Measurements from ENCODE around the gene TSSK1B. TPM values are rescaled to one million over a fixed set of nuclear protein-coding genes. Genes with fewer than 3 reads are reported as not detected.
A peak's percentile ranks its signal among the peaks of the same experiment; 100 is the strongest.

The TSSK1B gene
- total and polyA plus RNA-seq, 12 donors: 0.11 TPM; not detected in 11

DNA sequence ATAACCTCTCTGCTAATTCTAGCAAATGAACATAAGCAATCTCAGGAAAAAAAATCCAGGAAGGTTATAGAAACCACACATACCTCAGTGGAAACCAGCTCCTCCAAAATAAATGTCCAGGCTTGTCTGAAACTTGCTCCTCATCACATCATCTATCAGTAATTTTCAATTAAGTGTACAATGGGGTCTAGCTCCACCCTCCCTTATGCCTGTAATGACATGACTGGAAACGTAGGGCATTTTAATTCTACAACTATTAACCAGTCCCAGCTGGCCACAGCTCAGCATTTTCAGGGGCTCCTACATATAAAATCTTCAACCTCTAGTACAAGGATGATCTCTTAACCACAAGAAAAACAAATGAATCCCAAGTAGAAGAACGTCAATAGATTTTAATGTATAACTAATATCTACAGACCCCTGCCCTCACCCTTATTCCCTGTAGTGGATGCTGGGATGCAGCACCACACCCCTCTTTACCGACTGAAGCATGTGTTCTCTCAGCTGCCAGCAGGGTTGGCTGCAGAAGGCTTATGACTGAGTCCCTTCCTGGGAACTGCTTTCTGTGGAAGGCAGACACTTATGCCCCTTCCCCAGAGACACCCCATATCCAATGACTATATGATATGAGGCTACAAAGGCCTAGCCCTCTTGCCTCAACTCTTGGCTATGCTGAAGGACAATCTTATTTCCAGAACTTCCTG, 6.8 kb downstream of the TSSK1B start:
- ATAC-seq (no peak), DNase-seq (no peak)
- no peaks in the 10 kb centered on the region for H3K36me3 ChIP-seq
- H3K4me3 ChIP-seq: no peak overlapping the region
- no peaks in the 10 kb centered on the region for H3K9me3 ChIP-seq
- intact Hi-C loops (cut with DNase I): no loop called here
- H3K27ac ChIP-seq: no peak overlapping the region
- no peaks in the 10 kb centered on the region for H3K27me3 ChIP-seq
- TF ChIP-seq, protein P1, sequence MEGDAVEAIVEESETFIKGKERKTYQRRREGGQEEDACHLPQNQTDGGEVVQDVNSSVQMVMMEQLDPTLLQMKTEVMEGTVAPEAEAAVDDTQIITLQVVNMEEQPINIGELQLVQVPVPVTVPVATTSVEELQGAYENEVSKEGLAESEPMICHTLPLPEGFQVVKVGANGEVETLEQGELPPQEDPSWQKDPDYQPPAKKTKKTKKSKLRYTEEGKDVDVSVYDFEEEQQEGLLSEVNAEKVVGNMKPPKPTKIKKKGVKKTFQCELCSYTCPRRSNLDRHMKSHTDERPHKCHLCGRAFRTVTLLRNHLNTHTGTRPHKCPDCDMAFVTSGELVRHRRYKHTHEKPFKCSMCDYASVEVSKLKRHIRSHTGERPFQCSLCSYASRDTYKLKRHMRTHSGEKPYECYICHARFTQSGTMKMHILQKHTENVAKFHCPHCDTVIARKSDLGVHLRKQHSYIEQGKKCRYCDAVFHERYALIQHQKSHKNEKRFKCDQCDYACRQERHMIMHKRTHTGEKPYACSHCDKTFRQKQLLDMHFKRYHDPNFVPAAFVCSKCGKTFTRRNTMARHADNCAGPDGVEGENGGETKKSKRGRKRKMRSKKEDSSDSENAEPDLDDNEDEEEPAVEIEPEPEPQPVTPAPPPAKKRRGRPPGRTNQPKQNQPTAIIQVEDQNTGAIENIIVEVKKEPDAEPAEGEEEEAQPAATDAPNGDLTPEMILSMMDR (IDR thresholded peaks at IDR 0.05): no peak
- 68 to 77% methylated on average over 3 of the region's 3 CpGs for WGBS, 2 donors
- no peaks in the 10 kb centered on the region for H3K4me1 ChIP-seq

DNA sequence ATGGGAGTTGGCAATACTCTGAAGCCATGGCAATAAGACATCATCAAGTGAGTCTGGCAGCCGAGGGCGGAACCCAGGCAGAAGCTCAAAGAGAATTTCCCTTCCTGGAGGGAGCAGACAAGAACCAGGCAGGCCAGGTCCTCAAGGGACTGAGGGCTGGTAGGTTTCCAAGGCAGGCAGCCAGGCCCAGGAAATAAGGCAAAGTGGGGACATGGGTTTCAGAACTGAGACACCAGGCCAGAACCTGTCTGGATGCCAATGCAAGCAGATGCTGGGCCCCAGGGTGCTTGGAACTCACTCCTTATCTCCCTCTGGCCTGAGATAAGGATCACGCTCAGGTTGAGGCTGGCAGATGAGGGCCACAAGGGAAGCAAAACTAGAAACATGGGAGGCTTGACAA, 8.9 kb downstream of the TSSK1B start:
- H3K4me1 ChIP-seq: no peaks in the 10 kb centered on the region
- no peak overlapping the region for H3K4me3 ChIP-seq
- intact Hi-C loops (cut with DNase I): no loop called here
- H3K27ac ChIP-seq: no peak overlapping the region
- TF ChIP-seq, protein P1 (IDR thresholded peaks at IDR 0.05): no peak
- peak in 1 of 2 donors; percentile 34 for DNase-seq
- peak in 1 of 8 donors; percentile 31 for ATAC-seq
- no peaks in the 10 kb centered on the region for H3K9me3 ChIP-seq
- H3K27me3 ChIP-seq: no peaks in the 10 kb centered on the region
- WGBS, 2 donors: 50 to 72% methylated on average over 3 of the region's 3 CpGs
- no peaks in the 10 kb centered on the region for H3K36me3 ChIP-seq

DNA sequence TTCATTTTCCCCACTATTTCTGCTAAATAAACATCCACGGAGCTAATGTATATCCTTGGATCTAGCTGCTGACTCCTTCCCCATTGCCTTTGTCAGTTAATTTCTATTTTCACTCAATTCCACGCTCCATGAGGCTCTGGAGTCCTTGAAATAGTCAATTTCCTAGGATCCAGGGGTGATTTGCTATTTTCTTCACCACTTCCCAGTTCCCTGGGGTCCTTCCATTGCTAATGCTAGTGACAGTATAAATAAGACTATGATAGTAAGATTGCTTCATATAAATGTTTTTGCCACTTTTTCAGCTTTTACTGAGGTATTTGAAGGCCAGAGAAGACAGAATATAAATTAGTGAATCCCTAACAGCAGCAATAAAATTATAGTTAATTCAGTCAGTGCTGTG, 13.1 kb downstream of the TSSK1B start:
- Histone ChIP-seq H3K9me3 (no peaks in the 10 kb centered on the region), H3K27ac (no peak overlapping the region), H3K36me3 (no peaks in the 10 kb centered on the region), H3K4me3 (no peak overlapping the region), H3K4me1 (no peaks in the 10 kb centered on the region), H3K27me3 (no peaks in the 10 kb centered on the region)
- no peak for DNase-seq
- intact Hi-C loops (cut with DNase I): no loop called here
- TF ChIP-seq, protein P1 (IDR thresholded peaks at IDR 0.05): no peak
- no peak for ATAC-seq
- 80 to 86% methylated on average over 2 of the region's 2 CpGs for WGBS, 2 donors

DNA sequence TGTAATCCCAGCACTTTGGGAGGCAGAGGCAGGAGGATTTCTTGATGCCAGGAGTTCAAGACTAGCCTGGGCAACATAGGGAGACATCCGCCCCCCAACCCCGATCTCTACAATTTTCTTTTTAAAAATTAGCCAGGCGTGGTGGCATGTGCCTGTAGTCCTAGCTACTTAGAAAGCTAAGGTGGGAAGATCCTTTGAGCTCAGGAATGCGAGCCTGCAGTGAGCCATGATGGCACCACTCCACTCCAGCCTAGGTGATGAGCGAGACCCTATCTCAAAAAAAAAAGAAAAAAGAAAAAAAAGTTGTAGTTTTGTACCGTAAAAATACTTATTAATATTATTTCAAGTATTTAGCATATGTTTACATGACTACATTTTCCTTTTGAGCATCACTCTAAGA, 29.3 kb downstream of the TSSK1B start:
- no peaks in the 10 kb centered on the region for H3K36me3 ChIP-seq
- H3K27me3 ChIP-seq: no peaks in the 10 kb centered on the region
- H3K27ac ChIP-seq: no peak overlapping the region
- H3K9me3 ChIP-seq: peaks cover 0 to under 1% (median 0%) of the 10 kb centered on the region in 11 donors
- intact Hi-C loops (cut with DNase I): no loop called here
- DNase-seq: no peak
- ATAC-seq: no peak
- TF ChIP-seq, protein P1 (IDR thresholded peaks at IDR 0.05): no peak
- peaks cover 0 to 8% (median 0%) of the 10 kb centered on the region in 9 donors for H3K4me1 ChIP-seq
- 89 to 92% methylated on average over 6 of the region's 6 CpGs for WGBS, 2 donors
- H3K4me3 ChIP-seq: no peak overlapping the region

Measured in heart right ventricle (tissue), 16 donors.